Vagina (tissue), 2 donors: ENCODE data around the gene NAA20. TPM values are rescaled to one million over a fixed set of nuclear protein-coding genes. Genes with fewer than 3 reads are reported as not detected.

ENCODE experiments used
- DNase-seq, 2 donors: peaks; one replicate each; pipeline ENCODE4 v3.0.0-alpha.2; 2017; ENCODE audit errors: extremely low spot score in 2 of 2
- H3K27ac ChIP-seq: fragments of 200-600 bp; sonication (generic); one replicate; pipeline ENCODE4 v1.5.1; 2019
- H3K27me3 ChIP-seq: fragments of 200-600 bp; sonication (generic); one replicate; pipeline ENCODE4 v1.5.1; 2019
- H3K36me3 ChIP-seq, 2 donors: fragments of 200-600 bp; sonication (generic); one replicate each; pipeline ENCODE4 v1.5.1; 2017 to 2019
- H3K4me1 ChIP-seq: fragments of 200-600 bp; sonication (generic); one replicate; pipeline ENCODE4 v1.5.1; 2019
- H3K4me3 ChIP-seq, 2 donors: fragments of 200-600 bp; sonication (generic); 1 replicate in 1 of 2; 2 replicates in 1 of 2; pipeline ENCODE4 v1.5.1; 2016 to 2019
- H3K9me3 ChIP-seq: fragments of 200-600 bp; sonication (generic); one replicate; pipeline ENCODE4 v1.5.1; 2019
- POLR2A ChIP-seq, 2 donors: fragments of 450-650 bp; IDR thresholded peaks; one replicate each; pipeline ENCODE4 v1.6.1; 2017; ENCODE audit warnings: antibody characterized with exemption in 2 of 2, mild to moderate bottlenecking in 2 of 2, moderate library complexity in 2 of 2
- POLR2AphosphoS5 ChIP-seq, 2 donors: sonication (generic); formaldehyde crosslinking; IDR thresholded peaks; one replicate each; pipeline ENCODE4 v1.9.0; 2017; ENCODE audit warnings: antibody characterized with exemption in 2 of 2, mild to moderate bottlenecking in 2 of 2, low read depth in 1 of 2; ENCODE audit not compliant: insufficient read depth in 1 of 2
- intact Hi-C: fragments of 100-400 bp; cut with DNase I; formaldehyde crosslinking; loops from one replicate; pipeline ENCODE4 v1.15.1; 2023
- total RNA-seq: library from RNA; depleted of rRNA; stranded (reverse); fragments of >200 nt; gene quantifications from one replicate; pipeline ENCODE4 v1.2.3, GENCODE V29; 2016
- TF ChIP-seq, protein P1 (sequence below), 3 experiments: fragments of 450-650 bp in 2 of 3; fragments of 200-600 bp in 1 of 3; sonication (generic) in 1 of 3; IDR thresholded peaks; one replicate each; pipeline ENCODE4 v1.5.1; 2017 to 2019; ENCODE audit warnings: antibody characterized with exemption in 3 of 3, mild to moderate bottlenecking in 2 of 3, moderate library complexity in 2 of 3

The NAA20 gene
- total RNA-seq, 1 donor from 2014 or later = 28.2 TPM

DNA sequence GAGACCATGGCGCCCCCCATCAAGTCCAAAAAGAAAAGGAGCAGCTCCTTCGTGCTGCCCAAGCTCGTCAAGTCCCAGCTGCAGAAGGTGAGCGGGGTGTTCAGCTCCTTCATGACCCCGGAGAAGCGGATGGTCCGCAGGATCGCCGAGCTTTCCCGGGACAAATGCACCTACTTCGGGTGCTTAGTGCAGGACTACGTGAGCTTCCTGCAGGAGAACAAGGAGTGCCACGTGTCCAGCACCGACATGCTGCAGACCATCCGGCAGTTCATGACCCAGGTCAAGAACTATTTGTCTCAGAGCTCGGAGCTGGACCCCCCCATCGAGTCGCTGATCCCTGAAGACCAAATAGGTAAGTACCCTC is 41.7 kb upstream of the NAA20 start:
- peak overlapping the region; percentile 83 for H3K27ac ChIP-seq
- H3K4me1 ChIP-seq = peaks cover 60% of the 10 kb centered on the region
- H3K36me3 ChIP-seq = peaks cover 0 to 18% of the 10 kb centered on the region in 2 donors
- intact Hi-C loops = no loop called here
- H3K9me3 ChIP-seq = no peaks in the 10 kb centered on the region
- H3K4me3 ChIP-seq = peak overlapping the region; percentile 68 to 75
- peak in 1 of 2 donors; percentile 41 for TF ChIP-seq POLR2AphosphoS5 (IDR thresholded peaks at IDR 0.05; ENCODE audit: insufficient read depth in 1 of 2, low read depth in 1 of 2)
- no peak for TF ChIP-seq POLR2A (IDR thresholded peaks at IDR 0.05)
- H3K27me3 ChIP-seq = no peaks in the 10 kb centered on the region
- no peak for DNase-seq

DNA sequence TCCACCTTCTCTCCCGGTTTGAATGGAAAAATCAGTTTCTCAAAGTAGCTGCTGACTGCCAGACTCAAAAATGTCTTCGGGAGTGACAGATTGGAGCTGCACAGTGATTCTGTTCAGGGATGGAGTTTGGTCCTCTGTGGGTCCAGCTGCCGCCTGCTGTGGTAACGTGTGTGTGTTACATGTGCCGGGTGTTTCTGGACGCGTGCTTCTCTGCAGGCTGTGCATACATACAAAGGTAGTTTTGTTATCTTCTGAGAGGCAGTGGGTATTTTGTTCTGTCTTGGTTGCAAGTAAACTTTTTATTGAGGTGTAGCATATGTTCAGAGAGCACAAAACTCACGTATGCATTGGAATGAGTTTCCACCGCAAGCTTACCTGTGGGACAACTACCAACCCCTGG is 41.3 kb upstream of the NAA20 start:
- peaks cover 0 to 15% of the 10 kb centered on the region in 2 donors for H3K36me3 ChIP-seq
- H3K27ac ChIP-seq = peak overlapping the region; percentile 83
- TF ChIP-seq POLR2AphosphoS5 (IDR thresholded peaks at IDR 0.05; ENCODE audit: insufficient read depth in 1 of 2, low read depth in 1 of 2) (no peak), POLR2A (IDR thresholded peaks at IDR 0.05) (no peak)
- TF ChIP-seq, protein P1, sequence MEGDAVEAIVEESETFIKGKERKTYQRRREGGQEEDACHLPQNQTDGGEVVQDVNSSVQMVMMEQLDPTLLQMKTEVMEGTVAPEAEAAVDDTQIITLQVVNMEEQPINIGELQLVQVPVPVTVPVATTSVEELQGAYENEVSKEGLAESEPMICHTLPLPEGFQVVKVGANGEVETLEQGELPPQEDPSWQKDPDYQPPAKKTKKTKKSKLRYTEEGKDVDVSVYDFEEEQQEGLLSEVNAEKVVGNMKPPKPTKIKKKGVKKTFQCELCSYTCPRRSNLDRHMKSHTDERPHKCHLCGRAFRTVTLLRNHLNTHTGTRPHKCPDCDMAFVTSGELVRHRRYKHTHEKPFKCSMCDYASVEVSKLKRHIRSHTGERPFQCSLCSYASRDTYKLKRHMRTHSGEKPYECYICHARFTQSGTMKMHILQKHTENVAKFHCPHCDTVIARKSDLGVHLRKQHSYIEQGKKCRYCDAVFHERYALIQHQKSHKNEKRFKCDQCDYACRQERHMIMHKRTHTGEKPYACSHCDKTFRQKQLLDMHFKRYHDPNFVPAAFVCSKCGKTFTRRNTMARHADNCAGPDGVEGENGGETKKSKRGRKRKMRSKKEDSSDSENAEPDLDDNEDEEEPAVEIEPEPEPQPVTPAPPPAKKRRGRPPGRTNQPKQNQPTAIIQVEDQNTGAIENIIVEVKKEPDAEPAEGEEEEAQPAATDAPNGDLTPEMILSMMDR (IDR thresholded peaks at IDR 0.05) = no peak
- peak overlapping the region; percentile 68 to 75 for H3K4me3 ChIP-seq
- no peaks in the 10 kb centered on the region for H3K9me3 ChIP-seq
- DNase-seq = no peak
- intact Hi-C loops = no loop called here
- H3K4me1 ChIP-seq = peaks cover 64% of the 10 kb centered on the region
- no peaks in the 10 kb centered on the region for H3K27me3 ChIP-seq

DNA sequence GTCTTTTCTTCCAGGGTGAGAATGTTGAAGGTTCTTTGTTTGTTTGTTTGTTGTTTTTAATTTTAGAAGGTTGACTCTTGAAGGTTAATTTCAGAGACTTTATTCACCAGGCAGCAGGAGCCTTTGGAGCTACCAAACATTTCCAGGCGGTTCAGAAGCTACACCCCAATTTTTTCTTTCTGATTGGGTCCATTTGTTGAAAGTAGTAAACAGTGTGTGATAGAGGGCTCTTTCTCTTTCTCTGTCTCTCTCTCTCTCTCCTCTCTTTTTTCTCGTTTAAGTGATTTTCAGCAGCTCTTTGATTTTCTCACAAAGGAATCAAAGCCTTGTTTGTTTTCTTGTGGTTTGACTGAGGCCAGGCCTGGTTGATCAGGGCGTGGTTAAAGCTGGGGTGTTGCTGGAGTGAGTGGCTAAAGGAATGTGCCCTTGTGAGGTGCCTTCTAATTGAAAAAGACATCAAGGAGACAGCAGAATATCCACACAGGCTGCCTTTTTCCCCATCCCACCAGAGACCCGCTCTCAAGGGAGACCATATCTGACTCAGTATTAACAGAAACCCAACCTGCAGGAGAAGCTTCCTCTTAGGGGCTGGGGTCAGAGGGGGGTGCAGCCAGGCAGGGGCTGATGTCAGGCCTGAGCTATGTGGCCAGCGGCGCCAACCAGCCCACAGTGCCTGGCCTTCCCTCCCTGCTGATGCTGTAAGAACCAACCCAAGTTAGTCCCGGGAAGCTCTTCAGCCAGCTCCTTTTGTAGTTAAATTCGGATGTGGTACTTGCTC is 40.4 kb upstream of the NAA20 start:
- Histone ChIP-seq H3K4me1 (peaks cover 73% of the 10 kb centered on the region), H3K9me3 (no peaks in the 10 kb centered on the region), H3K27me3 (no peaks in the 10 kb centered on the region), H3K4me3 (peak overlapping the region; percentile 68 to 75), H3K27ac (peak overlapping the region; percentile 83), H3K36me3 (peaks cover 0 to 9% of the 10 kb centered on the region in 2 donors)
- intact Hi-C loops = no loop called here
- DNase-seq = no peak
- TF ChIP-seq, protein P1 (IDR thresholded peaks at IDR 0.05) = no peak
- peak in 1 of 2 donors; percentile 59 for TF ChIP-seq POLR2AphosphoS5 (IDR thresholded peaks at IDR 0.05; ENCODE audit: insufficient read depth in 1 of 2, low read depth in 1 of 2)

DNA sequence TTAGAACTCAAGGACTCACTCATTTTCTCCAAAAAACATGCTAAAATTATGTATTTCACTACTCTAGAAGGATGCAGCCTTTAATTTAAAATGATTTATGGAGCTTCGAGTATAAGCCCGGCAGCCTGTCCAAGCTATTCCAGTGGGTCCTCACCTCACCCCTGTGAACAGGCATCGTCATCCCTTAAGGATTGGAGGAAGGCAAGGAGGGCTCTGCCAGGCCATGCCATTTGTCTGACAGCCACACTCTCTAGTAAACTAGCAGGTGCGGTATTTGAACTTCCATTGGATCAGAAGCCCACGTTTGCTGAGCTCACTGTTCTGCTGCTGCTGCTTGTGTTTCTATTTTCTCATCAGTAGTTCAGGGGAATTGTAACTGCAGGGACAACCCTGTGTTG is 39.8 kb upstream of the NAA20 start:
- Histone ChIP-seq H3K36me3 (peaks cover 0 to 9% of the 10 kb centered on the region in 2 donors), H3K9me3 (no peaks in the 10 kb centered on the region), H3K4me1 (peaks cover 79% of the 10 kb centered on the region), H3K27me3 (no peaks in the 10 kb centered on the region), H3K27ac (peak overlapping the region; percentile 83), H3K4me3 (peak overlapping the region; percentile 68 to 75)
- intact Hi-C loops = no loop called here
- DNase-seq = no peak
- TF ChIP-seq POLR2AphosphoS5 (IDR thresholded peaks at IDR 0.05; ENCODE audit: insufficient read depth in 1 of 2, low read depth in 1 of 2) (no peak), POLR2A (IDR thresholded peaks at IDR 0.05) (no peak)
- TF ChIP-seq, protein P1 (IDR thresholded peaks at IDR 0.05) = no peak

DNA sequence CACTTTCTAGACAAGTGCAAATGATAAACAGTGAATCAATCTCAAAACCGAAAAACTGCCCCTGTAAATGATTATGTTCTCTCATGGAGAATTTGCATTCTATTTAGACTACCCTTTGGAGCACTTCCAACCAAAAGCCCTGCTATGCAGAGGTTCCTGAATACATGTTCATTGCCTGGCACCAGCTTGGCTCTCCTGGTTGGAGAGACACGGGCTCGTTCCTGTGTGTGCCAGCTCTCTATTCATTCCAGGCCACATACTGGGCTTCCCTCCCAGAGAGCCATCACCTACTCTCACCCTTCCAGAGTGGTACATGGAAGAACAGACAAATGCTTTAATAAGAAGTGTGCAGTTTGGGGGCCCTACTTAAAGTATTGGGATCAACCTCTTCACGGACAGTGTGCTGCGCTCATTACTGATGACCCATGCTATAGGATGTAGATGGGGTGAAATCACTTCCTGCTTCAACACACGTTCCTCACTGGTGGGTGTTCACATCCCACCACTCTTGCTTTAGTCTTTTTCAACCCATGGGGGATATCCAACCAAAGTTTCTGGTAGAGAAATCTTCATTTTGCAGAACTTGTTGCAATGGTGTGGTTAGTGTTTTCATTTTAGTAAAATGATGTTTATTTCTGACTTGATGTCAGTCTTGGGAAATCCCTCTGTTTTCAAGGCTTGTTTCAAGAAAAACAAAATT is 38.5 kb upstream of the NAA20 start:
- Histone ChIP-seq H3K27ac (peak overlapping the region; percentile 83), H3K4me3 (peak overlapping the region in 1 of 2 donors; percentile 9), H3K27me3 (no peaks in the 10 kb centered on the region), H3K4me1 (peaks cover 75% of the 10 kb centered on the region), H3K9me3 (no peaks in the 10 kb centered on the region), H3K36me3 (peaks cover 0 to 9% of the 10 kb centered on the region in 2 donors)
- no peak for DNase-seq
- TF ChIP-seq, protein P1 (IDR thresholded peaks at IDR 0.05) = no peak
- TF ChIP-seq POLR2AphosphoS5 (IDR thresholded peaks at IDR 0.05; ENCODE audit: insufficient read depth in 1 of 2, low read depth in 1 of 2) = no peak
- TF ChIP-seq POLR2A (IDR thresholded peaks at IDR 0.05) = no peak
- intact Hi-C loops = no loop called here
